ENCODE results near the gene ABCG1. TPM values are rescaled to one million over a fixed set of nuclear protein-coding genes. Genes with fewer than 3 reads are reported as not detected.

ABCG1 gene
- total RNA-seq, 3 donors from 2014 or later, result 44.4 to 67.0 (median 56.8) TPM

DNA sequence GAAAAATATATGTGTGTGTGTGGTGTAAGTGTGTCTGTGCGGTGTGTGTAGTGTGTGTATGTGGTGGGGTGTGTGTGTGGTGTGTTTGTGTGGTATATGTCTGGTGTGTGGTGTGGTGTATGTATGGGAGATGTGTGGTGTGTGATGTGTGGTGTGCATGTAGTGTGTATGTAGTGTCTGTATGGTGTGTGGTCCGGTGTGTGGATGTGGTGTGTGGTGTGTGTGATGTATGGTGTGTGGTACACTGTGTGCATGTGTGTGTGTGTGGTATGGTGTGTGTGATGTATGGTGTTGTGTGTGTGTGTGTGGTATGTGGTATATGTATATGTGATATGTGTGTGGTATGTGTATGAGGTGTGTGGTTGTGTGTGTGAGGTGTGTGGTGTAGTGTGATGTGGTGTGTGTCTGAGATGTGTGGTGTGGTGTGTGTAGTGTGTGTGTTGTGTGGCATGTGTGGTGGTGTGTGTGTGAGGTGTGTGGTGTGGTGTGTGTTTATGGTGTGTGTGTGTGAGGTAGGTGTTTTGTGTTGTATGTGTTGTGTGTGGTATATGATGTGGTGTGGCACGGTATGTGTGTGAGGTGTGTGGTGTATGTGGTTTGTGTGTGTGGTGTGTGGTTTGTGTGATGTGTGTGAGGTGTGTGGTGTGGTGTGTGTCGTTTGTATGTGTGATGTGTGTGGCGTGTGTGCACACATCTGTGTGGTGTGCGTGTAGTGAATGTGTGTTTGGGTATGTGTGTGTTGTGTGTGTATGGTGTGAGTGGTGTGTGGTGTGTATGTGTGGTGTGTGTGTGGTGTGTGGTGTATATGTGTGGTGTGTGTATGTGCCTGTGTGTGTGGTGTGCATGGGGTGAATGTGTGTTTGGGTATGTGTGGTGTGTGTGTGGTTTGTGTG, 35.3 kb upstream of the ABCG1 start:
- DNase-seq (no peak), ATAC-seq (no peak)
- intact Hi-C loops (cut with DNase I, micrococcal nuclease), result no loop called here
- Histone ChIP-seq H3K36me3 (ENCODE audit: low read depth) (no peaks in the 10 kb centered on the region), H3K4me1 (ENCODE audit: low read depth) (no peaks in the 10 kb centered on the region), H3K4me3 (no peak overlapping the region), H3K9me3 (no peaks in the 10 kb centered on the region)
- TF ChIP-seq, protein P1, sequence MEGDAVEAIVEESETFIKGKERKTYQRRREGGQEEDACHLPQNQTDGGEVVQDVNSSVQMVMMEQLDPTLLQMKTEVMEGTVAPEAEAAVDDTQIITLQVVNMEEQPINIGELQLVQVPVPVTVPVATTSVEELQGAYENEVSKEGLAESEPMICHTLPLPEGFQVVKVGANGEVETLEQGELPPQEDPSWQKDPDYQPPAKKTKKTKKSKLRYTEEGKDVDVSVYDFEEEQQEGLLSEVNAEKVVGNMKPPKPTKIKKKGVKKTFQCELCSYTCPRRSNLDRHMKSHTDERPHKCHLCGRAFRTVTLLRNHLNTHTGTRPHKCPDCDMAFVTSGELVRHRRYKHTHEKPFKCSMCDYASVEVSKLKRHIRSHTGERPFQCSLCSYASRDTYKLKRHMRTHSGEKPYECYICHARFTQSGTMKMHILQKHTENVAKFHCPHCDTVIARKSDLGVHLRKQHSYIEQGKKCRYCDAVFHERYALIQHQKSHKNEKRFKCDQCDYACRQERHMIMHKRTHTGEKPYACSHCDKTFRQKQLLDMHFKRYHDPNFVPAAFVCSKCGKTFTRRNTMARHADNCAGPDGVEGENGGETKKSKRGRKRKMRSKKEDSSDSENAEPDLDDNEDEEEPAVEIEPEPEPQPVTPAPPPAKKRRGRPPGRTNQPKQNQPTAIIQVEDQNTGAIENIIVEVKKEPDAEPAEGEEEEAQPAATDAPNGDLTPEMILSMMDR (IDR thresholded peaks at IDR 0.05), result no peak

DNA sequence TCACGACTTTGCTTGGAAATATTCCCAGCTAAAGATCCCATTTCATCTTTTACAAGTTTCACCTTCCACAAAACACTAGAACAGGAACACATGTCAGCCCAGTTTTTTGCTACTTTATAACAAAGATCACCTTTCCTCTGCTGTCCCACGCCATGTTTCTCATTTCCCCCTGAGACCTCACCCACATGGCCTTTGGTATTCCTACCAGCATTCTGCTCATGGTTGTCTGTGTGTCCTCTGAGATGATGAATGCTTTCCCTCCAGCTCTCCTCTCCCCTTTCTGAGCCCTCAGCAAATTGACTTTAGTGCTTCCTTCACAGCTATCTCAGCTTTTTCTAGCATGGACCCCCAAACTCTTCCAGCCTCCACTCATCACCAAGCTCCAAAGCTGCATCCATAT, 32.3 kb upstream of the ABCG1 start:
- Histone ChIP-seq H3K36me3 (ENCODE audit: low read depth) (no peaks in the 10 kb centered on the region), H3K4me1 (ENCODE audit: low read depth) (no peaks in the 10 kb centered on the region), H3K4me3 (no peak overlapping the region), H3K9me3 (no peaks in the 10 kb centered on the region)
- intact Hi-C loops (cut with DNase I, micrococcal nuclease), result no loop called here
- DNase-seq (no peak), ATAC-seq (no peak)
- TF ChIP-seq, protein P1 (IDR thresholded peaks at IDR 0.05), result no peak

DNA sequence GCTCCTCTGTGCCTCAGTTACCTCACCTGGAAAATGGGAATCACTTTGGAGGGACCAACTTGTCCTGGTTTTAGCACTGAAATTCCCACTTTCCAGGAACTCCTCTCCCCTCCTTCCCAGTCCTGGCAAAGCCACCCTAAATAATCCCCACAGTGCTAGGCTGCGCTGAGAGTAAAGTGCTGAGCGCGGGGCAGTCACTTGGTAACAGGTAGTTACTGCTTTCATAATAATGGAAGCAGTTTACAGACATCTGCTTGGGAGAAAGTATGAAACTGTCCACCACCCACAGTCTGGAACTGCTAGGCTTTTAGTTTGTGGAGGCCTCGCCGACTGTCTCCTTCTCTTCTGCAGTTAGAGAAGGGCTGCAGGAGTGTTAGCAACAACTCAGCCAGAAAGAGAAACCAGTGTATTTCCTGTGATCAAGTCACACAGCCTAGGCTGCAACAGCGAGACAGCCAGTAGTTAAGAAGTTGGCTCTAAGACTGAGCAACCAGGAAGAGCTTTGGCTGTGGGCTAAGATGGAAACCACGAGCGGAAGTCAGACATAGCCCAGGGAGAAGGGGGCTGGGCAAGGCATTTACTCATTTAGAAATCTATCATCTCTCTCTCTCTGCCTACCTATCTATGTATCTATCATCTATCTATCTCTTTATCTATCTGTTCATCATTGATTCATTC, 30.8 kb upstream of the ABCG1 start:
- intact Hi-C loops (cut with DNase I, micrococcal nuclease), result no loop called here
- DNase-seq, result peak in 1 of 3 donors; percentile 71
- TF ChIP-seq, protein P1 (IDR thresholded peaks at IDR 0.05), result no peak
- Histone ChIP-seq H3K4me3 (no peak overlapping the region), H3K9me3 (no peaks in the 10 kb centered on the region), H3K36me3 (ENCODE audit: low read depth) (no peaks in the 10 kb centered on the region), H3K4me1 (ENCODE audit: low read depth) (no peaks in the 10 kb centered on the region)
- ATAC-seq, result peak; percentile 88

DNA sequence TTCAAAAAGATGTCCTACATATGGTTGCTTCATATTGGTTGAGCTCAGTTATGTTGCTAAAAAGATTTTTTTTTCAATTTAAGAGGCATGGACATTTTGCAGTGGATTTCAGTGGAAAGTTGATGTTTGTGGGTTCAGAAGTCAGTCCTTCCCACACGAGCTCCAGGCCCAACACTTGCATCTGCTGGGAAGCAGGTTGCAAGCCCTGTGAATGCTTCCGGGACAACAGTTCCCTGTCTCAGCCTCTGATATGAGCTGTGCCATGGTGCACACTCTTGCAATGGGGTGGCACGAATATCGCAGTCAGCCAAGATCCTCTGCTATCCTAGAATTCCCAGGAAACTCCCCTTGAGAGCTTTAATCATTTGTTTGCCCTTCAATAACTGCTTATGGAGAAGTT, 30.3 kb upstream of the ABCG1 start:
- TF ChIP-seq, protein P1 (IDR thresholded peaks at IDR 0.05), result no peak
- no peak for ATAC-seq
- intact Hi-C loops (cut with DNase I, micrococcal nuclease), result no loop called here
- no peaks in the 10 kb centered on the region for H3K36me3 ChIP-seq (ENCODE audit: low read depth)
- DNase-seq, result no peak
- no peaks in the 10 kb centered on the region for H3K4me1 ChIP-seq (ENCODE audit: low read depth)
- H3K9me3 ChIP-seq, result no peaks in the 10 kb centered on the region
- H3K4me3 ChIP-seq, result no peak overlapping the region

DNA sequence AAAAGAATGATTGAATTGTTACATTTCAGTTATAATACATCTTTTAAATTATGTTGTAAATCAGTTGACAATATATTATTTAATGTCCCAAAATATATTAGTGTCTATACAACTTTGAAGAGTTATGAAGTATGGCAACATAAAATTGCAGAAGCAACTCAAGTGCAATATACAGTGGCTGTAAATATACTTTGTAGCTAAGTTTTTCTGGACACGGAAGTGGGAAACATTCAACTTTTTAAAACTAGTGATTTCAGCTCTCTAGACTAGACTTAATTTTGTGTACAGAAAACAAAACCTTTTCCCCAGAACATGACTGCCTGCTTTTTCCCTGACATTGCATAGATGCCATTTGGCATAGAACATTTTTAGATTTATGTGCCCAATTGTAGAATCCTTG, 29.5 kb upstream of the ABCG1 start:
- no peak for DNase-seq
- no peaks in the 10 kb centered on the region for H3K9me3 ChIP-seq
- intact Hi-C loops (cut with DNase I, micrococcal nuclease), result no loop called here
- TF ChIP-seq, protein P1 (IDR thresholded peaks at IDR 0.05), result no peak
- H3K4me1 ChIP-seq (ENCODE audit: low read depth), result no peaks in the 10 kb centered on the region
- H3K4me3 ChIP-seq, result no peak overlapping the region
- H3K36me3 ChIP-seq (ENCODE audit: low read depth), result no peaks in the 10 kb centered on the region
- no peak for ATAC-seq
